ENCODE measurements around the gene PHOSPHO2.
"Not testable (repeated sequence)": the region's sequence is repeated elsewhere in the genome, so short reads cannot be mapped to it uniquely, and the experiment has no call there.

Gene PHOSPHO2

DNA sequence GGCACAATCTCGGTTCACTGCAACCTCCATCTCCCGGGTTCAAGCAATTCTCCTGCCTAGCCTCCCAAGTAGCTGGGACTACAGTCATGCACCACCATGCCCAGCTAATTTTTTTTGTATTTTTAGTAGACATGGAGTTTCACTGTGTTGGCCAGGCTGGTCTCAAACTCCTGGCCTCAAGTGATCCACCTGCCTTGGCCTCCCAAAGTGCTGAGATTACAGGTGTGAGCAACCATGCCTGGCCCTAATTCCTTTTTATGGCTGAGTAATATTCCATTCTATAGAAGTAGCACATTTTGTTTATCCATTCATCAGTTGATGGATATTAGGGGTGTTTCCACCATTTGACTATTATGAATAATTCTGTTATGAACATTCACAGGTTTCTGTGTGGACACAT lies 9.6 kb upstream of the PHOSPHO2 start:
- not testable (repeated sequence) for DNase-seq

DNA sequence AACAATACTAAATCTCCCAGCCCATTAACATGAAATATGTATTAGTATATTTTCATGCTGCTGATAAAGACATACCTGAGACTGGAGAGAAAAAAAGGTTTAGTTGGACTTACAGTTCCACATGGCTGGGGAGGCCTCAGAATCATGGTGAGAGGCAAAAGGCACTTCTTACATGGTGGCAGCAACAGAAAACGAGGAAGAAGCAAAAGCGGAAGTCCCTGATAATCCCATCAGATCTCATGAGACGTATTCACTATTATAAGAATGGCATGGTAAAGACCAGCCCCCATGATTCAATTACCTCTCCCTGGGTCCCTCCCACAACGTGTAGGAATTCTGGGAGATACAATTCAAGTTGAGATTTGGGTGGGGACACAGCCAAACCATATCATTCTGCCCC lies 7.4 kb upstream of the PHOSPHO2 start:
- not testable (repeated sequence) for DNase-seq

DNA sequence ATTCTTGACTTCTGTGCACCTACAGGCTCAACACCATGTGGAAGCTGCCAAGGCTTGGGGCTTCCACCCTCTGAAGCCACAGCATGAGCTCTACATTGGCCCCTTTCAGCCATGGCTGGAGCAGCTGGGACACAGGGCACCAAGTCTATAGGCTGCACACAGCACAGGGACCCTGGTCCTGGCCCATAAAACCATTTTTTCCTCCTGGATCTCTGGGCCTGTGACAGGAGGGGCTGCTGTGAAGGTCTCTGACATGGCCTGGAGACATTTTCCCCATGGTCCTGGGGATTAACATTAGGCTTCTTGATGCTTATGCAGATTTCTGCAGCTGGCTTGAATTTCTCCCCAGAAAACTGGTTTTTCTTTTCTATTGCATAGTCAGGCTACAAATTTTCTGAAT lies 6.3 kb upstream of the PHOSPHO2 start:
- not testable (repeated sequence) for DNase-seq

DNA sequence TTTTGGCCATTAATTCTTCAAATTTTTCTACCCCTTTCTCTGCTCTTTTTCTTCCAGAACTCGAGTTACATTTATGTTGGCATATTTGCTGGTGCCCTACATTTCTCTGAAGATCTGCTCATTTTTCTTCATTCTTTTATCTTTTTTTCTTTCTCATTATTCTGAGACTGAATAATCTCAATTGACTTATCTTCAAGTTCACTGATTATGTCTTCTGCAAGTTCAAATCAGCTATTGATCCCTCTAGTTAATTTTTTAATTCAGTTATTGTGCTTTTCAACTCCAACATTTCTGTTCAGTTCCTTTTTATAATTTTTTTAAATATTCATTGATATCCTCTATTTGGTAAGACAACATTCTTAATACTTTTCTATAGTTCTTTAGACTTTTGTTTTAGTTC lies 3.3 kb upstream of the PHOSPHO2 start:
- DNase-seq: no peak

DNA sequence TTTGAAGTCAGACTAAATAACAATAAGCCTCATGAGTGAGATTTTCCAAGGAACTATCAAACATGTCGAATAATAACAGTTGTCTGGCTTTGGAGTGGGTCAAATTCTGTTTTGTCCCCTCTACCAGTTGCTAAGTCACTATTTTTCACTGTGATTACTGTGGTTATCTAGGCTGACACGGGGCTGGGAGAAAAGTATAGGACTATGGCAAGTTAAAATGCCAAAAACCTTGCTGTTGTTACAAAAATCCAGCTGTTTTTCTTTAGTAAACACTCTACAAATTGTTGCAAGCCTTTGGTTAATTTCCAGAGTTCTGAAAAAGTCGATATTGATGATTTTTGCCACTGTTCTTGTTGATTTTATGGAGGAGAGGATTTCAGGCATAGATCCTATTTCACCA lies 1.6 kb upstream of the PHOSPHO2 start:
- no peak for DNase-seq

DNA sequence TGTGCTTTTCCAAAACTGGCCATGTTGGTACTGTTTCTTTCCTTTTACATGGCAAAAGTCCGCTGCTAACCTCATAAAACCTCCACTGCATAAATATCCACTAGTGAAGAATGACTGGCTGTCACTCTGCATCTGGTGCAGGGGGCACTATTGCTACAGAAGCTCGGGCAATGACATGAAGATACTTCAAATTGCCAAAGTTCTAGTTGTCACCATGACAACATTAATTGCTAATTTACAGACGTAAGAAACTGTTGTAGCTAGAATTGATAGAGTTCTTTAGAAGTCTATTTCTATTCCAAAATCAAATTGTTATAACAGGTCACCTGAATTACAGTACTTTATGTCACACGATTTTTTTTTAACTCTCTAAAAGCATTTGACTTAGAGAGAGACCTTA lies 909 bp upstream of the PHOSPHO2 start:
- no peak for DNase-seq

DNA sequence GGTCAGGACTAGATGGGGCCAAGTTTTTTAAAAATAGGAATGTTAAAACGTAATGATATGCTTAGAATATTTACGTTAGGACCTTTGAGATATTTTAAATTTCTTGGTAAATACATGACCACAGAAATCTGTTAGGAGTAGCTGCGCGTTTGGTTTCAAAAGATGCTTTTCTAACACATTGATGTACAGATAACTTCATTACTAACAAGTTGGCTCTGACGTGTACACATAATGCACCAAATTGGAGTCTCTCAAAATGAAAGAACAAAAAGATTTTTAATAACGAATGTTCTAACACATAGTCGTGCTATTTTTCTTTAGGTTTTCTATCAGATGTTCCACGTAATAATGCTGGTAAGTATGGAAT lies 608 bp downstream of the PHOSPHO2 start:
- no peak for DNase-seq

DNA sequence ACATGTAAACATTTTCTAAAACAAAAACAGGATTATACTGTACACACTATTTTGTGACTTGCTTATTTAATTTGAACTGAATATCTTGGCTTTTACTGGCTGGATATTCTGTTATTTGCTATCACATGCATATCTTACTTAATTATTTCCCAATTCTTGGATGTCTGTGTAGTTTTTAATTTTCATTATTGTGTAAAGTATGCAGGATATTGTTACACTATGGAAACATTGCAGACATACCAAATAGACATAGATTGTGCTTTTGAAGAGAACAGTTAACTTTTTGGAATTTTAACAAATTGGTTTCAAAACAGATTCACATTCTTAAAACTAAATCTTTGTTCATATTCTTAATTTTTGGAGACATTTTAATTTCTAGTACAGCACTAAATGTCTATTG lies 2.1 kb downstream of the PHOSPHO2 start:
- DNase-seq: no peak

DNA sequence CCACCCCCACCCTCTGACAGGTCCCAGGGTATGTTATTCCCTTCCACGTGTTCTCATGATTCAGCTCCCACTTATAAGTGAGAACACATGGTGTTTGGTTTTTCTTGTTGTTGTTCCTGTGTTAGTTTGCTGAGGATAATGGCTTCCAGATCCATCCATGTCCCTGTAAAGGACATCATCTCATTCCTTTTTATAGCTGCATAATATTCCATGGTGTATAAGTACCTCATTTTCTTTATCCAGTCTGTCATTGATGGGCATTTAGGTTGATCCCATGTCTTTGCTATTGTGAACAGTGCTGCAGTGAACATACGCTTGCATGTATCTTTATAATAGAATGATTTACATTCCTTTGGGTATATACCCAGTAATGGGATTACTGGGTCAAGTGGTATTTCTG lies 4.9 kb downstream of the PHOSPHO2 start:
- not testable (repeated sequence) for DNase-seq

DNA sequence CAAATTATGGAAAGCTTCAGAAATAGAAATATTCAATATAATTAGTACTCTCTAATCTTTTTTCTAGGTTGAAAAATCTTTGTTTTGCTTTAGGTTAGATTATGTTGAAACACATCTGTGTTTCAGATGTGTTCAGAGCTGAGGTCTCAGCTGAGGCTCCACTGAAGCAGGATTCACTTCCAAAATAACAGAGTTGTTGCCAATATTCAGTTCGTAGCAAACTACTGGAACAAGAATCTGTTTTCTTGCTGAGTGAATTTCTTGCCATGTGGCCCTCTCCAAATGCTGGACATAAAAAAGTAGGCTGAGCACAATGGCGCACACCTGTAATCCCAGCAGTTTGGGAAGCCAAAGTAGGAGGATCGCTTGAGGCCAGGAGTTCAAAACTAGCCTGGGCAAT lies 8.7 kb downstream of the PHOSPHO2 start:
- DNase-seq: no peak

DNA sequence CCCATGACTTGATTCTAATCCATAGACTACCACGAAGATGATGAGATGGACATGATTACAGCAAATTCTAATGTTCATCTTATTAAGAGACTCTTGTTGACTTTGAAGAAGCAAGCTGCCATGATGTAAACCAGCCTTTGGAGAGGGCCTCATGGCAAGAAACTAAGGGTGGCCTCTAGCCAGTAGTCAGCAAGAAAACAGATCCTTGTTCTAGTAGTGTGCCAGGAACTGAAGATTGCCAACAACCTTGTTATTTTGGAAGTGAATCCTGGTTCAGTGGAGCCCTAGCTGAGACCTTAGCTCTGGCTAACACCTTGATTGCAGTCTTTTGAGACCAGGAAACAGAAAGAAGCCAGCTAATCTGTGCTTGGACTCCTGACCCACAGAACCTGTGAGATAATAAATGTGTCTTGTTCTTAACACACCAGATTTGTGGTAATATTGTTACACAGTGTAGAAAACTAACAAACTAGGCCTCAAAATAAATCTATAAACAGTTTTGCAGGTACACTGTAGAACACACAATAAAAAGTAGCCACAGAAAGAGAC lies 10.0 kb downstream of the PHOSPHO2 start:
- no peak for DNase-seq

DNA sequence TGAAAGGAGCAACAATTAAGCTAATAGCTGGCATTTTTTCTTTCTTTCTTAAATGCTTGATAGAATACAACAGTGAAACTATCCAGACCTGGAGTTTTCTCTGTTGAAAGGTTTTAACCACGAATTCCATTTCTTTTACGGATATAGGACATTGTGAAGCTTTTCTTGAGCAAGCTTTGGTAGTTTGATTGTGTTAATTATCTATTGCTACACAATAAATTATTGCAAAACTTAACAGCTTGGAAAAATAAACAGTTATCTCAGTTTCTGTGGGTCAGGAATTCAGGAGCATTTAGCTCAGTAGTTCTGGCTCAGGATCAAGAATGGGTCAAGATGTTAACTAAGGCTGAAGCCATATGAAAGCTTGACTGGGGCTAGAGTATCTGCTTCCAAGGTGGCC lies 11.7 kb downstream of the PHOSPHO2 start:
- DNase-seq: no peak

DNA sequence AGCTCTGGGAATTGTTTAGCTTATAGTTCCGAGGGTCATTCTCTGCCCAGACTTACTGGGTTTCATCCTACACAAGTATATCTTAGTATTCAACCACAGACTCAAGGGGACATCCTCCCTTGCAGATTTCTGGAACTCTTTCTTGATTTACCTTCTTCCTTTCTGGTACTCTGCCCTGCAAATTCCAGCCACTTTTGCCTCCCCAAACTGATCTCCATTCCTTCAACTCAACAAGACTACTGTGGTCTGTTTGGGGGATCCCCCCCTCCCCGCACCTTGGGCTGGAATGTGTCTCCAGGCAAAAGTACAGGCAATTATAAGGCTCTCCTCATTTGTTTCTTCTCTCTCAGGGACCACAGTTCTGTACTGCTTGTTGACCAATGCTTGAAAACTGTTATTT lies 13.4 kb downstream of the PHOSPHO2 start:
- no peak for DNase-seq

DNA sequence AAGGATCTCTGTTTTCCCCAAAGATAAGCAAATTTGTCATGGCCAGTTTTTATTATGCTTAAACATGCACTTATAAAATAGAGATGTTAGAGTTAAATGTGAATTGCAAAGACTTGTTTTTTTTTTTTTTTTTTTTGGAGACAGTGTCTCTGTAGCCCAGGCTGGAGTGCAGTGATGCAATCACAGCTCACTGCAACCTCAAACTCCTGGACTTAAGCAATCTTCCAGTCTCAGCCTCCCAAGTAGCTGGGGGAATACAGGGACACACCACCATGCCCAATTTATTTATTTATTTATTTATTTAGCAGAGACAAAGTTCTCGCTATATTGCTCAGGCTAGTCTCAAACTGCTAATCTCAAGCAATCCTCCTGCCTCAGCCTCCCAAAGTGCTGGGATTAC lies 15.1 kb downstream of the PHOSPHO2 start:
- DNase-seq: no peak

DNA sequence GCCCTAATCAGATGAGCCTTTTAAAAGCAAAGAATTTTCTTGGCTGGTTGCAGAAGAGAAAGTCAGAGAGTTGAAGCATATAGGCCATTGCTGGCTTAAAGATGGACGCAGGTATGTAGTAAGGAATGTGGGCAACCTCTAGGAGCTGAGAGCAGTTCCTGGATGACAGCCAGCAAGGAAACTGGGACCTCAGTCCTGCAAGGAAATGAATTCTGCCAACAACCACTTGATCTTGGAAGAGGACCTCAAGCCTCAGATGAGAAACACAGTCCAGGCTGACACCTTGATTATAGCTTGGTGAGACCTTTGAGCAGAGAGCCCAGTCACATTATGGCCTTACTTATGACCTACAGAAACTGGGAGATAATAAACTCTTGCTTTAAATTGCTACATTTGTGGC lies 15.7 kb downstream of the PHOSPHO2 start:
- DNase-seq: no peak

DNA sequence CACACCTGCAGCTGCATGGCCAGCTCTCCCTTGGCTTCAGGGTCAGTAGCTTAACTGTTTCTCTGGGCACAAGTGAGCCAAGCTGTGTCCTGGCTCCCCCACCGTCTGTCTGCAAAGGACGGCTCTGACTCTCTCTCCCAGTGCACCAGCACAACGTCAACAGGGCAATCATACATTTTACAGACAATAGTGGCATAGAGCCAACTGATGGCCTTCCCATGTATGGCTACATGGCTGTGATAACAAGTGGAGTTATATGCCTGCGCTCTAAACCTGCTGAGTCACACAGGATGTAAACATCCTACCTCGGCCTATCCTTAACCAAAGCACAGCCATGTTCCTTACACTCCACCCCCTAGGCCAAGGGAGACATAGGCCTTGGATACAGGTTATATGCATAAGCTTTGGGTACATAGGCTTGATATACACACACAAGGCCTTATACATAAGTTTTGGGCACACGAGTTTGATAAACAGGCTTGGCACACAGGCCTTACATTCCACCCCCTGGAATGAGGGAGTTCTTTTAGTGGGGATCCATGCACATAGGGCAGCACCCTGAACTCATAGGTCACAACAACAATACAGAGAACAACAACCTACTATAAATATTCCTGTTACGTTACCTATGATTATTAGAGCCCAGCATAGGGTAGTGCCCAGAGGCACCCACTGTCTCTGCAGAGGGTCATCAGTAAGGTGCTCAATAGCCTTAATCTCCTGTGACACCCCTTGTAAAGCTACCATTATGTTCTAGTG lies 17.7 kb downstream of the PHOSPHO2 start:
- DNase-seq: no peak

DNA sequence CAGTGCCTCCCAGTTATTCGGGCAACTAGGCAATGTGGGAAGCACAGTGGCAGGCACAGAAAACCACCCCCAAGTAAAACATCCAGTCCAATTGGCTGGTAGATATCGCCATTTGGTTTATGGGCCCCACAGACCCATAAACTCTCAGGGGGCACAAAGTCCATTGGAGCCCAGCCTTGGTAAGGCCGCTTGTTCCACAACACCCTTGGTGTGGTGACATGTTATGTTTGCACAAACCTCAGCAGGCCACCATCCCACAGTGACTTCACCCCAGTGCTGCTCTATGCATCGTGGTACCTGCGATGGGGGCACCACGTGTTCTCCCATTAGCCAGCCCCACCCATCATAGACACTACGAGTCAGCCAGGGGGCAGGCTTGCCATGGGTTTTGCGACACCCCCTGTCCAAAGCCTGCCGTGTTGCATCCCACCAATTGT lies 18.5 kb downstream of the PHOSPHO2 start:
- no peak for DNase-seq

DNA sequence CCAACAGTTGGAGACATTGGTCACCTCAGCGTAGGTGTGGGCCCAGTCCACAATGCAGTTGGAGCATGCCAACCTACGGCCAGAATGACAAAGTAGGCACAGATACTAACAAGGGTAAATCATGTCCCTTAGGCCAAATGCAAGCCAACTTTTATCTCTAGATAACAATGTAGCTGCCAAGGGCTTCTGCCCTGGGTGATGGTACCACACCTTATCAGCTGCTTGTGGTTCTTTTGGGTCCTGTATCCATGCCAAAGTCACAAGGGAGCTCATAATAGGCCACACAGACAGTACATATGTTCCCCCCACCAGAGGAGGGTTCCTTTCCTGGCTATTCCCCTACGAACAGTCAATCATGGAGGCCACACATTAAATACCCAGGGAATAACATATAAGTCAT lies 19.1 kb downstream of the PHOSPHO2 start:
- no peak for DNase-seq

DNA sequence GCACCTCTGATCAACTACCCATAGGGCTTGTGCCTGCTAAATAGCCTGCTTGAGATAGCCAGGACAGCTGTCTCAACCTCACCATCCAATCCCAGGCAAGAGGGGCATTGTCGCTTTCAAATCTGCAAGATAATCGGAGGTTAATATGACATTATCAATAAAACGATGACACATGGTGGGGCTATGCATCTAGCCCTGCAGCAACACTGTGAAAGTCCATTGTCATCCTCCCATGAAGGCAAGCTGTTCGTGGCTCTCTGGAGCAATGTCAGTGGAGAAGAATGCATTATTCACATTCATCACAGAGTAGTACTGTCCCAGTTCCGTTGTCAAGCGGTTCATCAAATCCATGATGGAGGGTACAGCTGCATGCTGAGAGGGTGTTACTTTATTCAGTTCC lies 20.4 kb downstream of the PHOSPHO2 start:
- DNase-seq: no peak

DNA sequence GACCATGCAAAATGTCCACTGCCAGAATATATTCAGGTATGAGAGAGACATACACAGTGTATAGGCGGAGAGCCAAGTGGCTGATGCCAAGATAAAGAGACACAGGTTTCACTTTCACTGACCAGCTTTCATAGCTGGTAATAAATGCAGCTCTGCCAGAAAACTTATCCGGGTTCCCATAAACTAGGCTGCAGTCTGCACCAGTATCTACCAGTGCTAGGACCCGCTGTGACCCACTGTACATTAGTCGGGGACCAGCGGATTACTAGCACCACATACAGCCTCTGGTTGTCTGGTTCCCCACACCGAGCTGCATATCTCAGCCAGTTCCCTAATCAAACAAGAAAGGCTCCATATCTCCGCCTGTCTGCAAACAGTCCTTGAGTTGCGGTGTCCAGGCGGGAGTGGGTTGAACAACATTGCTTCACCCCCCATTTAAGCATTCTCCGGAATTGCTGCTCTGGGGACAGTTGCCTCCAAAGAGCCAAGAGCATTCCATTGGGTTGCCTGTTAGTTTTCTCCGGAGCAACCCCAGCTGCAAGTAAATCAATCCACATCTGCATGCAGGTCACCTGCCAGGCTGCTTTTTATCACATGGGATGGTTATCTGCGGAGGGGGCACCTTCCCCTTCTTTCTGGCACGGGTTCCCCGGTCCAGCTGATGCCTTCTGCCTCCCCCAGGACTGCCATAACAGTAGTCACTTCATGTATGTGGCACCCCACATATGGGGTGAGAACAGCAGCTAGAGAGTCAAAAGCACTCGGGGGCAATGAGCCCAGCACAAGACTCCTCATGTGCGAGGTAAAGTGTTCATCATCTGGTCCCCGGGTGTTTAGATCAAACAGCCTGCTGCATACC lies 21.3 kb downstream of the PHOSPHO2 start:
- DNase-seq: no peak

DNA sequence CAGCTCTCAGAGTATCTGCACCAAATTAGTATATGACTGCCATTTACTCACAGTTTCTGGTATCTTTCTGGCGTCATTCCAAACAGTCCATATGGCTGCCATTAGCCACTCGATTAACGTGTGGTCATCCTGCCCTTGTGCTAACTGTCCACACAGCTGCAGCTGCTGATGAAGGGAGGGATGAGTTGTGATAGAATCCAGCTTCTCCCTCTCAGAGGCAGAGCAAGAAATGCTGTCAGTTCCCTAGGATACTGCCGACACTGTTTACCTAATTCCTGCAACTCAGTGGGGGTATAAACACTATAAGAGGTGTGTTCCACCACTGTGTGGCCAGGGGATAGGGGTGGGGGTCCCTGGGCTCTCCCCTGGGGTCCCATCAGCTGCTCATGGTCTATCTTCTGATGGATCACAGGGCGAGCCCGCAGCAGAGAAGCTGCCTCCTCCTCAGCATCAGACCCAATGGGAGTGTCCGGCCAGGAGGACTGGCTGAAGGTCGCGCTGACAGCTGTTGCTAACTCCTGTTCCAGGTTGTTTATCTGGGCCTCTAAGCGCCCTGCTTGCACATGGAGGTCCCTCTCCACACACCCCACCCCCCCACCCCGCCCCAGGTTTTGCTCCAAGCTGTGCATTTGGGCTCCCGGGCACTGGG lies 22.1 kb downstream of the PHOSPHO2 start:
- DNase-seq: no peak

DNA sequence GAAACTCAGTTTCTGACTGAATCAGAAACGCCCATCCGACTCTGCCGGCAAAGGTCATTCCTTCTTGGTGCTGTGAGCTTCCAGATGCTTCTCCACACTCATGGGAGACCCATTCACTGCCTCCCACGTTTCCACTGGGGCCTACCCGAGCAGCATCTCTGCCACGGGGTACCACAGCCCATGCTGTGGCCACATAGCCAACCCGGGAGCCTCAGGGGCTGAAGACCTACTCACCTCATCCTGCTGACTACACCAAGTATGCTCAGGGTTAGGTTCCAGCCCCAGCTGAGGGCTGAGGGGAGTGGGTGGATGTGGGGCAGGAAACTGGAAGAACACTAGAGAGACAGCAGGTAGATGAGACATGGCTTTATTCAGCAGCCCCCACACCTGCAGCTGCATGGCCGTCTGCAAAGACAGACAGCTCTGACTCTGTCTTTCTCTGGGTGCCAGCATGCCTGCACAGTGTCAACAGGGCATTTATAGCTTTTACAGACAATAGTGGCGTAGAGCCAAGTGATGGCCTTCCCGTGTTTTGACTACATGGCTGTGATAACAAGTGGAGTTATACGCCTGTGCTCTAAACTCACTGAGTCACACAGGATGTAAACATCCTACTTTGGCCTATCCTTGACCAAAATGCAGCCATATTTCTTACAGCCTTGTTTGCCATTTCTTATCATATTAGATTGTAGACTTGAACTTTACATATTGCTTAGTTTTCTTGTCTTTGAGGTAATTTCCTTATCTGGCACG lies 22.8 kb downstream of the PHOSPHO2 start:
- DNase-seq: no peak

DNA sequence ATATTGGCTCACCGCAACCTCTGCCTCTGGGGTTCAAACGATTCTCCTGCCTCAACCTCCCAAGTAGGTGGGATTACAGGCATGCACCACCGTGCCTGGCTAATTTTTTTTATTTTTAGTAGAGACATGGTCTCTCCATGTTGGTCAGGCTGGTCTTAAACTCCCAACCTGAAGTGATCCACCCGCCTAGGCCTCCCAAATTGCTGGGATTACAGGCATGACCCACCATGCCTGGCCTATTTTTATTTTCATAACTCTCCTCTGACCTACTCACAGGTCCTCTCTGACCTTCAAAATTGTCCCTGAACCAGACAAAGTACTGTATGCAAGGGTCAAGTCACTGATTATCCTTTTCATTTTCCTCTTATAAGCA lies 23.4 kb downstream of the PHOSPHO2 start:
- no peak for DNase-seq
